Trophoblast cell (in vitro differentiated cells and primary cell): ENCODE data around the gene FKBP5.
A peak's percentile ranks its signal among the peaks of the same experiment; 100 is the strongest.

Experiments
- DNase-seq, 2 donors: peaks; one replicate each; pipeline ENCODE4 v3.0.0-alpha.2; 2016
- H2AFZ ChIP-seq: 2 replicates; pipeline ENCODE4 v1.6.1; 2013; ENCODE audit warnings: low read length, moderate library complexity, mild to moderate bottlenecking; ENCODE audit not compliant: insufficient read depth, poor library complexity
- H2AK5ac ChIP-seq: 2 replicates; pipeline ENCODE4 v1.6.1; 2013; ENCODE audit warnings: mild to moderate bottlenecking, low read length
- H2BK120ac ChIP-seq: 2 replicates; pipeline ENCODE4 v1.6.1; 2013; ENCODE audit warnings: low read length, mild to moderate bottlenecking, moderate library complexity; ENCODE audit not compliant: insufficient read depth, poor library complexity
- H2BK12ac ChIP-seq: 2 replicates; pipeline ENCODE4 v1.6.1; 2013; ENCODE audit warnings: mild to moderate bottlenecking, low read length, moderate library complexity
- H2BK5ac ChIP-seq: 2 replicates; pipeline ENCODE4 v1.6.1; 2013; ENCODE audit warnings: low read length, low read depth, moderate library complexity, mild to moderate bottlenecking; ENCODE audit not compliant: poor library complexity
- H3K14ac ChIP-seq: 2 replicates; pipeline ENCODE4 v1.6.1; 2013; ENCODE audit warnings: mild to moderate bottlenecking, low read length
- H3K18ac ChIP-seq: 2 replicates; pipeline ENCODE4 v1.6.1; 2013; ENCODE audit warnings: mild to moderate bottlenecking, low read length
- H3K23ac ChIP-seq: 2 replicates; pipeline ENCODE4 v1.6.1; 2013; ENCODE audit warnings: low read length
- H3K27ac ChIP-seq: 2 replicates; pipeline ENCODE4 v1.5.1; 2013; ENCODE audit warnings: low read depth, mild to moderate bottlenecking, inconsistent platforms, low read length, moderate library complexity
- H3K27me3 ChIP-seq: 2 replicates; pipeline ENCODE4 v1.6.1; 2013; ENCODE audit warnings: inconsistent platforms, mild to moderate bottlenecking, low read length, moderate library complexity; ENCODE audit not compliant: insufficient read depth
- H3K36me3 ChIP-seq, 2 experiments: 1 replicate in 1 of 2; 2 replicates in 1 of 2; pipeline ENCODE4 v1.6.1; 2013; ENCODE audit warnings: low read length in 2 of 2, mild to moderate bottlenecking in 2 of 2, moderate library complexity in 1 of 2; ENCODE audit not compliant: insufficient read depth in 2 of 2, control insufficient read depth in 1 of 2
- H3K4ac ChIP-seq: 2 replicates; pipeline ENCODE4 v1.6.1; 2013; ENCODE audit warnings: low read depth, mild to moderate bottlenecking, low read length, moderate library complexity
- H3K4me1 ChIP-seq, 2 experiments: 1 replicate in 1 of 2; 2 replicates in 1 of 2; pipeline ENCODE4 v1.6.1; 2013; ENCODE audit warnings: low read length in 2 of 2, mild to moderate bottlenecking in 2 of 2, moderate library complexity in 1 of 2; ENCODE audit not compliant: insufficient read depth in 2 of 2, control insufficient read depth in 1 of 2
- H3K4me2 ChIP-seq: 2 replicates; pipeline ENCODE4 v1.6.1; 2013; ENCODE audit warnings: inconsistent platforms, mild to moderate bottlenecking, low read length, moderate library complexity
- H3K4me3 ChIP-seq: 2 replicates; pipeline ENCODE4 v1.5.1; 2013; ENCODE audit warnings: mild to moderate bottlenecking, low read depth, low read length, inconsistent platforms
- H3K79me1 ChIP-seq: one replicate; pipeline ENCODE4 v1.6.1; 2013; ENCODE audit warnings: low read length
- H3K79me2 ChIP-seq: 2 replicates; pipeline ENCODE4 v1.6.1; 2013; ENCODE audit warnings: low read length, mild to moderate bottlenecking; ENCODE audit not compliant: control insufficient read depth, insufficient read depth, poor library complexity
- H3K9ac ChIP-seq: 2 replicates; pipeline ENCODE4 v1.6.1; 2013; ENCODE audit warnings: mild to moderate bottlenecking, low read length
- H3K9me3 ChIP-seq: 2 replicates; pipeline ENCODE4 v1.6.1; 2013; ENCODE audit warnings: low read depth, mild to moderate bottlenecking, control low read depth, inconsistent platforms, low read length; ENCODE audit not compliant: insufficient read depth
- H4K12ac ChIP-seq: 2 replicates; pipeline ENCODE4 v1.6.1; 2013; ENCODE audit warnings: low read depth, mild to moderate bottlenecking, low read length, moderate library complexity
- H4K8ac ChIP-seq: 2 replicates; pipeline ENCODE4 v1.6.1; 2013; ENCODE audit warnings: low read depth, mild to moderate bottlenecking, low read length, moderate library complexity
- H4K91ac ChIP-seq: one replicate; pipeline ENCODE4 v1.6.1; 2013; ENCODE audit warnings: low read depth, mild to moderate bottlenecking, low read length, moderate library complexity
- WGBS: extraction: QIAGEN DNeasy Blood & Tissue Kit; methylation state at CpG from one replicate; pipeline ENCODE4 v1.1.7; 2013; ENCODE audit warnings: missing lambda C conversion rate; ENCODE audit not compliant: insufficient read length, insufficient coverage; ENCODE audit errors: extremely low coverage; 5-methylcytosine and 5-hydroxymethylcytosine counted together

The FKBP5 gene

GRCh38 chr6:35710241-35710847 lies 21.6 kb upstream of the FKBP5 start:
- Histone ChIP-seq H3K4me2 (no peak overlapping the region), H4K91ac (no peak overlapping the region), H3K79me2 (no peaks in the 10 kb centered on the region), H3K27me3 (no peaks in the 10 kb centered on the region), H3K79me1 (no peaks in the 10 kb centered on the region), H3K4me1 (no peaks in the 10 kb centered on the region), H3K4ac (no peak overlapping the region), H3K23ac (no peak overlapping the region), H2BK120ac (no peak overlapping the region), H2AK5ac (no peak overlapping the region), H3K36me3 (no peaks in the 10 kb centered on the region), H3K9ac (no peak overlapping the region), H2BK12ac (no peak overlapping the region), H3K18ac (no peak overlapping the region), H3K4me3 (no peak overlapping the region), H3K27ac (no peak overlapping the region), H3K14ac (no peak overlapping the region), H2BK5ac (no peak overlapping the region), H2AFZ (no peak overlapping the region), H4K8ac (no peak overlapping the region), H4K12ac (no peak overlapping the region), H3K9me3 (peaks cover 2% of the 10 kb centered on the region)
- peak; percentile 44 to 68 for DNase-seq
- WGBS = no CpG with 5 or more reads among the region's 4 CpGs

- H2BK5ac ChIP-seq = no peak overlapping the region
- no peak overlapping the region for H3K18ac ChIP-seq
- no peak overlapping the region for H3K23ac ChIP-seq
- no peak overlapping the region for H3K14ac ChIP-seq
- no peaks in the 10 kb centered on the region for H3K79me2 ChIP-seq
- H3K4ac ChIP-seq = no peak overlapping the region
- H3K27ac ChIP-seq = no peak overlapping the region
- H4K91ac ChIP-seq = no peak overlapping the region
- H4K12ac ChIP-seq = no peak overlapping the region
- no peaks in the 10 kb centered on the region for H3K79me1 ChIP-seq
- no peak overlapping the region for H2AFZ ChIP-seq
- H3K9ac ChIP-seq = no peak overlapping the region
- H3K4me3 ChIP-seq = no peak overlapping the region
- H2AK5ac ChIP-seq = no peak overlapping the region
- peaks cover 3% of the 10 kb centered on the region for H3K9me3 ChIP-seq
- no peak overlapping the region for H4K8ac ChIP-seq
- H3K4me2 ChIP-seq = no peak overlapping the region
- H2BK120ac ChIP-seq = no peak overlapping the region
- H3K36me3 ChIP-seq = no peaks in the 10 kb centered on the region
- DNase-seq = no peak
- H2BK12ac ChIP-seq = no peak overlapping the region
- H3K4me1 ChIP-seq = no peaks in the 10 kb centered on the region
- no peaks in the 10 kb centered on the region for H3K27me3 ChIP-seq
Observed at GRCh38 chr6:35708585-35708984, 19.9 kb upstream of the FKBP5 start.

- WGBS = no CpG with 5 or more reads among the region's 4 CpGs
- no peak overlapping the region for H3K14ac ChIP-seq
- H2AFZ ChIP-seq = no peak overlapping the region
Observed at GRCh38 chr6:35707714-35708407, 19.1 kb upstream of the FKBP5 start.

GRCh38 chr6:35706468-35706867 lies 17.8 kb upstream of the FKBP5 start:
- no peak overlapping the region for H2BK12ac ChIP-seq
- H3K4me1 ChIP-seq = no peaks in the 10 kb centered on the region
- no peak overlapping the region for H3K23ac ChIP-seq
- no peaks in the 10 kb centered on the region for H3K27me3 ChIP-seq
- H2AK5ac ChIP-seq = no peak overlapping the region
- H4K8ac ChIP-seq = no peak overlapping the region
- H4K91ac ChIP-seq = no peak overlapping the region
- H3K9me3 ChIP-seq = peaks cover 3% of the 10 kb centered on the region
- H3K4ac ChIP-seq = no peak overlapping the region
- H3K79me1 ChIP-seq = no peaks in the 10 kb centered on the region
- H3K18ac ChIP-seq = no peak overlapping the region
- no peak for DNase-seq
- no peak overlapping the region for H3K9ac ChIP-seq
- WGBS = no CpG with 5 or more reads among the region's 3 CpGs
- no peak overlapping the region for H3K27ac ChIP-seq
- H2BK120ac ChIP-seq = no peak overlapping the region
- H2AFZ ChIP-seq = no peak overlapping the region
- H3K4me3 ChIP-seq = no peak overlapping the region
- H2BK5ac ChIP-seq = no peak overlapping the region
- H3K36me3 ChIP-seq = no peaks in the 10 kb centered on the region
- no peak overlapping the region for H4K12ac ChIP-seq
- H3K79me2 ChIP-seq = no peaks in the 10 kb centered on the region
- H3K14ac ChIP-seq = no peak overlapping the region
- no peak overlapping the region for H3K4me2 ChIP-seq

More at GRCh38 chr6:35707714-35708407, 19.1 kb upstream of the FKBP5 start:
- no peak overlapping the region for H2BK12ac ChIP-seq
- H3K79me1 ChIP-seq = no peaks in the 10 kb centered on the region
- no peak overlapping the region for H3K18ac ChIP-seq
- H3K23ac ChIP-seq = no peak overlapping the region
- no peaks in the 10 kb centered on the region for H3K79me2 ChIP-seq
- no peak overlapping the region for H4K12ac ChIP-seq
- no peak overlapping the region for H2BK120ac ChIP-seq
- no peak overlapping the region for H3K4ac ChIP-seq
- no peak overlapping the region for H3K27ac ChIP-seq
- H3K36me3 ChIP-seq = no peaks in the 10 kb centered on the region
- no peaks in the 10 kb centered on the region for H3K4me1 ChIP-seq
- no peak overlapping the region for H4K8ac ChIP-seq
- no peak overlapping the region for H4K91ac ChIP-seq
- H3K9me3 ChIP-seq = peaks cover 3% of the 10 kb centered on the region
- H3K4me2 ChIP-seq = no peak overlapping the region
- H3K9ac ChIP-seq = no peak overlapping the region
- DNase-seq = no peak
- H2AK5ac ChIP-seq = no peak overlapping the region
- H3K4me3 ChIP-seq = no peak overlapping the region
- H3K27me3 ChIP-seq = no peaks in the 10 kb centered on the region
- H2BK5ac ChIP-seq = no peak overlapping the region
